Effector CD8-positive, alpha-beta T cell (primary cell): ENCODE data around the gene SLC6A17.

Experiments
- DNase-seq: peaks from one replicate; lab custom pipeline; 2025; lab: John Stamatoyannopoulos, UW

Gene SLC6A17

GRCh38 chr1:110174961-110175360, 24.7 kb downstream of the SLC6A17 start:
- DNase-seq, result no peak

- no peak for DNase-seq
Measured at GRCh38 chr1:110176299-110176956, 26.1 kb downstream of the SLC6A17 start.

- no peak for DNase-seq
Measured at GRCh38 chr1:110177775-110178174, 27.5 kb downstream of the SLC6A17 start.

- no peak for DNase-seq
Measured at GRCh38 chr1:110183642-110184167, 33.4 kb downstream of the SLC6A17 start.

- no peak for DNase-seq
Measured at GRCh38 chr1:110184446-110184845, 34.2 kb downstream of the SLC6A17 start.

- DNase-seq, result no peak
Measured at GRCh38 chr1:110185181-110185580, 34.9 kb downstream of the SLC6A17 start.

GRCh38 chr1:110186558-110186957, 36.3 kb downstream of the SLC6A17 start:
- DNase-seq, result no peak

GRCh38 chr1:110187139-110187890, 37.0 kb downstream of the SLC6A17 start:
- no peak for DNase-seq

GRCh38 chr1:110188035-110188618, 37.8 kb downstream of the SLC6A17 start:
- no peak for DNase-seq

GRCh38 chr1:110189181-110189580, 38.9 kb downstream of the SLC6A17 start:
- no peak for DNase-seq

GRCh38 chr1:110190282-110190929, 40.1 kb downstream of the SLC6A17 start:
- no peak for DNase-seq

GRCh38 chr1:110192541-110192940, 42.2 kb downstream of the SLC6A17 start:
- no peak for DNase-seq

GRCh38 chr1:110195196-110195595, 44.9 kb downstream of the SLC6A17 start:
- no peak for DNase-seq

GRCh38 chr1:110196917-110197765, 46.8 kb downstream of the SLC6A17 start:
- peak; percentile 20 for DNase-seq

GRCh38 chr1:110197905-110198629, 47.8 kb downstream of the SLC6A17 start:
- DNase-seq, result no peak

GRCh38 chr1:110198746-110199145, 48.5 kb downstream of the SLC6A17 start:
- DNase-seq, result no peak

GRCh38 chr1:110200190-110200589, 49.9 kb downstream of the SLC6A17 start:
- no peak for DNase-seq

GRCh38 chr1:110200666-110201065, 50.4 kb downstream of the SLC6A17 start:
- no peak for DNase-seq

GRCh38 chr1:110201157-110201825, 51.0 kb downstream of the SLC6A17 start:
- no peak for DNase-seq

- DNase-seq, result peak; percentile 49
Measured at GRCh38 chr1:110203021-110203661, 52.8 kb downstream of the SLC6A17 start.
